Activated naive CD8-positive, alpha-beta T cell treated with anti-CD3 and anti-CD28 coated beads, Interleukin-2, amount 10 ng/mL, durations not matched to agents 7 days and 5 days (primary cell): ENCODE measurements around the gene RCOR2. TPM values are rescaled to one million over a fixed set of nuclear protein-coding genes. Genes with fewer than 3 reads are reported as not detected.
"Not testable (repeated sequence)": the region's sequence is repeated elsewhere in the genome, so short reads cannot be mapped to it uniquely, and the experiment has no call there.

Experiments
- ATAC-seq: fragments of 150-1000 bp; cut with Tn5 transposase; one replicate; pipeline ENCODE4 v1.10.0; 2021; ENCODE audit warnings: low read depth, moderate library complexity
- POLR2A ChIA-PET: fragments of 350-600 bp; sonication (Branson Sonifier 250); formaldehyde crosslinking; loops from one replicate; lab custom pipeline; 2021; ENCODE audit warnings: antibody characterized with exemption; lab: Charles Lee
- DNase-seq: peaks from one replicate; pipeline ENCODE4 v3.0.0; 2021
- H3K27ac Mint-ChIP-seq: one replicate; pipeline ENCODE4 v1.8.0; 2022; ENCODE audit warnings: mild to moderate bottlenecking, mixed read lengths
- H3K27me3 Mint-ChIP-seq: one replicate; pipeline ENCODE4 v1.8.0; 2022; ENCODE audit warnings: mild to moderate bottlenecking, moderate library complexity, mixed read lengths
- H3K36me3 Mint-ChIP-seq: one replicate; pipeline ENCODE4 v1.8.0; 2021; ENCODE audit warnings: mild to moderate bottlenecking, mixed read lengths
- H3K4me1 Mint-ChIP-seq: one replicate; pipeline ENCODE4 v1.8.0; 2021; ENCODE audit warnings: mixed read lengths
- H3K4me3 Mint-ChIP-seq: one replicate; pipeline ENCODE4 v1.8.0; 2022; ENCODE audit warnings: mild to moderate bottlenecking, moderate library complexity, mixed read lengths
- H3K9me3 Mint-ChIP-seq: one replicate; pipeline ENCODE4 v1.8.0; 2021; ENCODE audit warnings: mixed read lengths
- total RNA-seq, 2 experiments: library from RNA; stranded (reverse); gene quantifications; one replicate each; pipeline ENCODE4 v1.2.3, GENCODE V29; 2021

Gene RCOR2
- total RNA-seq: under 1 TPM; 0.58 to 0.74 TPM

DNA sequence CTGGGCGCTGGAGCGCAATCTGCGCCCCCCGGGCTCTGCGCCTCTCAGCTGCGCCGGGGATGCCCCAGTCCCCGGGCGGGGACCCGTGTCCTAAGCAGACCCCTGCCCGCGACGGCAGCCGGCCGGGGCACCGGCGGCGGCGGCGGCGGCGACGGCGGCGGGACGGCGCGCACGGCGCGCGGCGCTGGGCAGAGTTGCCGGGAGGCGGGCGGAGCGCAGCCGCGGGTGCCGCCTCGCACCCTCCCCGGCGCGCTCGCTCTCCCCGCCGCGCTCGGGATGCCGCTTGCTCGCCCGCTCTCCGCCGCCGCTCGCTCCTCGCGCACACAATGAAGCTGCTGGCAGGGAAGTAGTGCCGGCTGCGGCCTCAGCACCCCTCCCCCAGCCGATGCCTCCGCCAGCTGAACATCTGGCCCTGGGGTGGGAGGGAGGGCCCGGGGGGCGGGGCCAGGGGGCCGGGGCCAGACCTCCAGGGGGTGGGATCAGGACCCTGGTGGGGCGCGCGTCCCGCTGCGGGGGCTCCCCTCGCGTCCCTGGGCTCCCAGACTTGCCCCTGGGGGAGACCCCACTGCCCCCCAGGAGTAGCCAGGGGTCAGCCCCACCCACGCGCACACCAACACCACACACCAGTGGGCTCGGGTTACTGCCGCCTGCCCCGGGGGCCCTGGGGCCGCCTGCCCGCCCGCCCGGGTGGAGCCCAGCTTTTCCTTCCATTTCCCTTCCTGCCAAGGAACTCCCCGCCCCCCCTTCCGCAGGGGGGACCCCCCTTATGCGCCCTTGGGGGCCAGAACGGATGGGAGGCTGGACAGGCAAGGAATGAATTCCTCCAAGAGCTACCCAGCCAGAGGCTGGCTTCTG is at the start of gene RCOR2:
RCOR2 (minus strand) TSS at position 328 of the 855 bp plus-strand sequence. CDS start 708 bp downstream, outside the sequence.
- no peaks in the 10 kb centered on the region for H3K36me3 Mint-ChIP-seq
- POLR2A ChIA-PET: interaction anchor here (0.5 to 1.7 kb wide), 4 partner anchors 25 to 1046 kb away, joined by 3 to 4 read pairs (median 3); no protein-coding TSS in a partner anchor
- H3K27ac Mint-ChIP-seq: peak within 1 kb of the TSS; percentile 61
- peak; percentile 73 for ATAC-seq
- H3K9me3 Mint-ChIP-seq: no peaks in the 10 kb centered on the region
- H3K4me3 Mint-ChIP-seq: peak within 1 kb of the TSS; percentile 85
- H3K27me3 Mint-ChIP-seq: peaks cover 9% of the 10 kb centered on the region
- peak; percentile 76 for DNase-seq
- peaks cover 8% of the 10 kb centered on the region for H3K4me1 Mint-ChIP-seq

DNA sequence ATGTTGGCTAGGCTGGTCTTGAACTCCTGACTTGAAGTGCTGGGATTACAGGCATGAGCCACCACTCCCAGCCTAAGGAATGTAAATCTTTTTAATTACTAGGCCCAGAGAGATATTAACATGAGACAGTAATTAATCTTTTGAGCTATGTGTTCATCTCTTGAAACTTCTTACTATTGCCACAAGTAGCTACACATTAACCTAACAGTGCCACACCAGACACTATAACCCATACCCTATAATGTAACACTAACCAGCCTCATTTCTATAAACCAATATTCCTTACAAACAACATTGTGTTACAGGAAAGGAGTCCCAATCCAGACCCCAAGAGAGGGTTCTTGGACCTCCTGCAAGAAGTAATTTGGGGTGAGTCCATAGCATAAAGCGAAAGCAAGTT is 49.5 kb upstream of the RCOR2 start:
- DNase-seq: no peak
- H3K27me3 Mint-ChIP-seq: peaks cover 2% of the 10 kb centered on the region

DNA sequence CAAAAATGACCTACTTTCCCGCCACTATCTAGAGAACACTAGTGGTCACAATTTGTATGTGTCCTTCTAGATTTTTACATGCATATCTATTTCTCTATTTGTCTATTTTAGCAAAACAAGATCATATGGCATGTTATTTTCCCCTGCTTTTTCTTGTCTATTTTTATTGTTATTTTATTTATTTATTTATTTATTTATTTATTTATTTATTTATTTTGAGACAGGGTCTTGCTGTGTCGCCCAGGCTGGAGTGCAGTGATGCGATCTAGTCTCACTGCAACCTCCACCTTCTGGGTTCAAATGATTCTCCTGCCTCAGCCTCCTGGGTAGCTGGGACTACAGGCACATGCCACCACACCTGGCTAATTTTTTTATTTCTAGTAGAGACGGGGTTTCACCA is 46.9 kb upstream of the RCOR2 start:
- H3K9me3 Mint-ChIP-seq, H3K27me3 Mint-ChIP-seq, H3K4me3 Mint-ChIP-seq, ATAC-seq, H3K36me3 Mint-ChIP-seq, DNase-seq, H3K27ac Mint-ChIP-seq, POLR2A ChIA-PET: not testable (repeated sequence)
- peaks cover 15% of the 10 kb centered on the region for H3K4me1 Mint-ChIP-seq

More for the DNA sequence above, 49.5 kb upstream of the RCOR2 start:
- Mint-ChIP-seq H3K27ac (no peak overlapping the region), H3K4me3 (no peak overlapping the region), H3K9me3 (no peaks in the 10 kb centered on the region), H3K36me3 (no peaks in the 10 kb centered on the region), H3K4me1 (peaks cover 6% of the 10 kb centered on the region)
- POLR2A ChIA-PET: no interaction called here
- no peak for ATAC-seq

DNA sequence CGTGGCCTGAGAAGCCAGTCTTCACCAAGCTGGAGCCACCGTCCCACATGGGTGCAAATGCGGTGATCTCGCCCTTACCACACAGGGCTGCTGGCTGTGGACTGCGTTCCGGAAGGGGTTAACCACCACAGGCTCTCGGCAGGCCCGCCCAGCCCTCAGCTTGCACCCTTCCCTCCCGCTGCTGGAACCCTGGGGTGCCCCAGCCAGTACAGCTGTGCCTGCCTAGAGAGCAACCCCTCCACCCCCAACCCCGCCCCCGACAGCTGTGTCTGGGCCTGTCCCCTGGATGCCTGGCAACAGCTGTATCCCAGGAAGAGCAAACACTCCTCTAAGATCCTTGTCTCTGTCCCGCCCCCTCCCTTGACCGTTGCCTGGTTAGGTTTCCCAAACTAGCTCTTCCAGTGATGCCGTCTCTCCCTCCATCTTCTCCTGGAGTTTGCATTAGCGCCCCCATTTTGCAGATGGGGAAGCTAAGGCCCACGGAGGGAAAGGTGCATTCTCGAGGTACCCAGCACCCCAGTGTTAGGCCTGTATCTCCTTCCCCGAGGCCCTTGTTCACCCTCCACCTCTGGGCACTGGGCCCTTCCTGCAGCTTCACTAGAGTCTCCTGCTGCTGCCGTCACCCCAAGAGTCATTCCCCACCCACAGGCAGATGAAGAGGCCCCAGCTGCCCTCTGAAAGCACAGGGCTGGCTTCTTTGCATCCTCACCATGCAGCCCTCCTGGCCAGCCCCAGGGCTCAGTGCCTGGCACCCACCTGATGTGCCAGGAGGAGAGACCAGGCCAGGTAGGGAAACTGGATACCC is 44.8 kb upstream of the RCOR2 start:
- no peaks in the 10 kb centered on the region for H3K36me3 Mint-ChIP-seq
- no peaks in the 10 kb centered on the region for H3K9me3 Mint-ChIP-seq
- DNase-seq: peak; percentile 56
- peak; percentile 65 for ATAC-seq
- POLR2A ChIA-PET: interaction anchor here (0.6 to 2.3 kb wide), 7 partner anchors 10 to 153 kb away, joined by 3 to 14 read pairs (median 4); partner anchors contain the start of genes COX8A and OTUB1
- H3K4me3 Mint-ChIP-seq: peak overlapping the region; percentile 40
- no peak overlapping the region for H3K27ac Mint-ChIP-seq
- no peaks in the 10 kb centered on the region for H3K27me3 Mint-ChIP-seq
- peaks cover 18% of the 10 kb centered on the region for H3K4me1 Mint-ChIP-seq

DNA sequence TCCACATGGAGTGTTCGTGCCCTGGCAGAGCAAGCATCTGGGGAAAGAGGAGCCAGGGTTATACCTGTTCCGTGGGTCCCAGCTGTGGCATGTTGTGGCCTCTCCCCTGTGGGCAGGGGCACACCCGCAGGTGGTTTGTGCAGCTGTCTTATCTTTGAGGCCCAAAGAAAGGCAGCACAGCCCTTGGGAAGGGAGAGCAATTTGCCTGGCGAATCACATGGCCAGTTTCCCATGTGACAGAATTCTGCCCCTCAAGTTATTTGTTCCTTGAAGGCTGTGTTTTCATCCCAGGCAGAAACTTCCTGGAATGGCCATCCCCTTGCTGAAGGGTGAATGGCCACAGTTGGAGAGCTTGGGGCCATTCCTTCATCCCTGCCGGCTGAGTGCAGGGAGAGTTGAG is 41.0 kb upstream of the RCOR2 start:
- POLR2A ChIA-PET: interaction anchor here (0.6 kb wide), 1 partner anchor 15 kb away, joined by 3 read pairs; no protein-coding TSS in a partner anchor

DNA sequence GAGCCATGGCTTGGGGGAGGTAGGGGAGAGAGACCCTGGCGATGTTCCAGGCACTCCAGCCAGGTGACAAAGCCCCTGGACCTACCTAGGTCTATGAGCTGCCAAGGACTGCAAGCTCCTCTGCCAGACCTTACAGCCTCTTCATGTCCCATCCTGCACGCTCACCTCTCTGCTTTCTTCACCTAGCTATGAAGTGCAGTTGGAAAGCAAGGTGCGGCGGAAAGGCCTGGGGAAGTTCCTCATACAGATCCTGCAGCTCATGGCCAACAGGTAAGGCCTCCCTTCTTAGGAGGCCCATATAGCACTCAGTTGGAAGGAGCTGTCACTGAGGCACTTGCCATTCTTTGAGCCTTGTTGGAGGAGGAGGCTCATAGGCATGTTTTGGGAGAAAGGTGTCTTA is 35.6 kb upstream of the RCOR2 start:
- Mint-ChIP-seq H3K36me3 (peaks cover 36% of the 10 kb centered on the region), H3K4me3 (peak overlapping the region; percentile 54)
- no peak for ATAC-seq

More for the DNA sequence above, 41.0 kb upstream of the RCOR2 start:
- H3K4me1 Mint-ChIP-seq: peaks cover 16% of the 10 kb centered on the region
- no peaks in the 10 kb centered on the region for H3K27me3 Mint-ChIP-seq
- no peaks in the 10 kb centered on the region for H3K9me3 Mint-ChIP-seq
- H3K4me3 Mint-ChIP-seq: no peak overlapping the region
- no peak overlapping the region for H3K27ac Mint-ChIP-seq
- peaks cover 27% of the 10 kb centered on the region for H3K36me3 Mint-ChIP-seq
- DNase-seq (no peak), ATAC-seq (no peak)

DNA sequence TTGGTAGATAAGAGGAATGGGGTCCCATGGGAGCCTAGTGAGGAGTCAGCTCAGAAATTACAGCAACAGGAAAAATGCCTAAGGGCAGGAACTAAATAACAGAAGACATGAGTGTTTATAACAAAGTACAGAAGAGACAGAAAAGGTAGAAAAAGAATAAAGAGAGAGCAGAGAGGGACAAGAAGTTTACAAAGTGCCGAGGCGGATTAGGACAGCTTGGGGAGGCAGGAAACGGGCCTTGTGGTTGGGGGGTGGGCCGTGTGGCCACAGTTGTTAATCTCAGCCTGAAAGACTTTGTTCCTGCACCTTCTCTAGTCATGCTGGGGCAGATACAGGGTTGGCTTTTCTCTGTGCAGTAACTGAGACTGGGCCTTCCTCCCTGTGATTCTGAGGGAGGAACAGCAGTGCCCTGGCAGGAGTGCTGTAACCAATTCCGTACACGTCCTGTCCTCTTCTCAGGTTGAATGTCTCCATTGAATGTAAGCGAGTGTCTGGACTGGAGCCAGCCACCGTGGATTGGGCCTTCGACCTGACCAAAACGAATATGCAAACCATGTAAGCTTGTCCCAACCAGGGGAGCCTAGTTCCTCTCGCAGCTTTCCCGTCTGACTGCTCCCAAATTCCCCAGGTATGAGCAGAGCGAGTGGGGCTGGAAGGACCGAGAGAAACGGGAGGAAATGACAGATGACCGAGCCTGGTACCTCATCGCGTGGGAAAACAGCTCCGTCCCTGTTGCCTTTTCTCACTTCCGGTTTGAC is 35.0 kb upstream of the RCOR2 start:
- peak; percentile 96 for ATAC-seq
- Mint-ChIP-seq H3K27me3 (no peaks in the 10 kb centered on the region), H3K36me3 (peaks cover 36% of the 10 kb centered on the region), H3K4me1 (peaks cover 20% of the 10 kb centered on the region), H3K27ac (peak overlapping the region; percentile 83), H3K9me3 (no peaks in the 10 kb centered on the region), H3K4me3 (peak overlapping the region; percentile 54)
- peak; percentile 74 for DNase-seq
- POLR2A ChIA-PET: interaction anchor here (0.6 to 1.9 kb wide), 11 partner anchors 11 to 126 kb away, joined by 3 to 14 read pairs (median 3); partner anchors contain the start of gene COX8A

More for the DNA sequence above, 35.6 kb upstream of the RCOR2 start:
- H3K4me1 Mint-ChIP-seq: peaks cover 20% of the 10 kb centered on the region
- no peaks in the 10 kb centered on the region for H3K27me3 Mint-ChIP-seq
- H3K27ac Mint-ChIP-seq: peak overlapping the region; percentile 83
- no peaks in the 10 kb centered on the region for H3K9me3 Mint-ChIP-seq
- DNase-seq: no peak
- POLR2A ChIA-PET: interaction anchor here (0.6 to 1.9 kb wide), 9 partner anchors 10 to 126 kb away, joined by 3 to 14 read pairs (median 3); partner anchors contain the start of gene COX8A

DNA sequence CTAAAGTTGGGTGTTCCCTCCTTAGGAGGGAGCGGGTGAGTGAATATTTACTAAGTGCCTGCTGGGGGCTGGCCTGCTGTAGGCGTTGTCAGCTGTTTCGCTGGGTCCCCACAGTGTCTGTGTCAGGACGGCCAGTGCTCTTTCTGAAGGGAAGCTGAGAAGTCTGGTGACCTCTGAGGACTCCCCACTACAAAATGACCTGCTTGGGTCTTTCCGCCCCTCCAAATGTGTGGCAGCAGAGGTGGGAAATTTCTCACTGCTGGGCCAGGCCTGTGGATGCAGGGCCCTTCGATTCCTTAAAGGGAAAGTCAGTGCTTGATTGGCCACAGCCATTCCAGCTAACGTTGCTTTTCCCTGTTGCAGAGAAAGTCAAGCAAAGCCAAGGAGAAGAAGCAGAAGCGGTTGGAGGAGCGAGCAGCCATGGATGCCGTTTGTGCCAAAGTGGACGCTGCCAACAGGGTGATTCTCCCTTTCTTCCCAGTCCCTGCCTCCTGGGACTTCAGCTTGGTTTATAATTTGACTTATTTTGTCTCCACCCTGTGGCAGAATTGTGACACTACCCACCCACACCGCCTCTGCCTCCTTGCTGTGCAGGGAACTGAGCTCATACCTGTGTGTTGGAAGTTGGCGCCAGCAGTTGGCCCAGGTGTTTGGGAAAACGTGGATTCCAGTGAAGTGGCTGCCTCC is 28.7 kb upstream of the RCOR2 start:
- ATAC-seq: peak; percentile 78
- no peak overlapping the region for H3K4me3 Mint-ChIP-seq
- DNase-seq: no peak
- no peaks in the 10 kb centered on the region for H3K9me3 Mint-ChIP-seq
- H3K4me1 Mint-ChIP-seq: peaks cover 10% of the 10 kb centered on the region
- POLR2A ChIA-PET: interaction anchor here (0.6 to 3.3 kb wide), 7 partner anchors 28 to 1276 kb away, joined by 3 to 22 read pairs (median 3); partner anchors contain the start of genes MARK2, OTUB1, RCOR2 and STIP1
- no peaks in the 10 kb centered on the region for H3K27me3 Mint-ChIP-seq
- H3K36me3 Mint-ChIP-seq: peaks cover 4% of the 10 kb centered on the region
- H3K27ac Mint-ChIP-seq: no peak overlapping the region

DNA sequence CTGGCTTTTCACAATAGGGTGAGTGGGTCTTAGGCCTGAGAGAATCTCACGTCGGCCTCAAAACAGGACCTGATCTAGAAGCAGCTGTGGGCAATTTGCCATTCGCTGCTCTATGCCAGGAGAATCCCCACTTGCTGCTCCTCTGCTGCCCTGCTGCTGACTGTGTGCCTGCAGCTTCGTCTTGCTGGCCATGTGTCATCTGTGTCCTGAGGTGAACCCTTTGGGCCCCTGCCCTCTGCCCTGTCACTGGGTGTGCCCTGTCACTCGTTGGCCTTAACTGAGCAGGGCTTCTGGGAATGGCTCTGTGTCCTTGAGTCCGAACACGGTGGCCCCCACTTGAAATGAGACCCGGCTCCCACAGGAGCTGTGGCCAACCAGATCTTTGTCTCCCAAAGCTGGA is 28.0 kb upstream of the RCOR2 start:
- peaks cover 4% of the 10 kb centered on the region for H3K36me3 Mint-ChIP-seq
- no peak overlapping the region for H3K4me3 Mint-ChIP-seq
- no peaks in the 10 kb centered on the region for H3K9me3 Mint-ChIP-seq
- POLR2A ChIA-PET: interaction anchor here (0.5 to 3.3 kb wide), 6 partner anchors 27 to 1051 kb away, joined by 3 to 22 read pairs (median 4); partner anchors contain the start of genes MARK2, RCOR2 and STIP1
- peaks cover 14% of the 10 kb centered on the region for H3K4me1 Mint-ChIP-seq
- no peak overlapping the region for H3K27ac Mint-ChIP-seq
- no peak for DNase-seq
- H3K27me3 Mint-ChIP-seq: no peaks in the 10 kb centered on the region
- ATAC-seq: no peak

DNA sequence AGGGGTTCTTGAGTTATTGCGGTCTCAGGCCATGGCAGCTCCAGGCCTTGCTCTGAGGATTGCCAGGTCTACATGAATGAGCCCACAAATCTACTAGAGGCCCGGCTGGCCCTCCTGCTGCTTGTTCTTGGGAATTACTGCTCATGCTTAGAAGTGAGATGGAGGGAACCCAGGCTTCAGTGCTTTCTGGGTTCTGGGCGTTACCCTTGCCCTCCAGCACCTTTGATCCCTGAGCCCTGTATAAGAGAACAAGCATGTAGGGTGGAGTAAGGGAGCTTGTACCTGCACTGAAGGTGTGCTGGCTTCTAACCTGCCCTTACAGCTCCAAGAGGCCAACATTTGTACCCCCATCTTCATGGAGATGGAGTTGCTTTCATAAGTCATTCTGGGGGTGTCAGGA is 25.8 kb upstream of the RCOR2 start:
- H3K9me3 Mint-ChIP-seq: no peaks in the 10 kb centered on the region
- POLR2A ChIA-PET: interaction anchor here (0.6 kb wide), 1 partner anchor 16 kb away, joined by 3 read pairs; no protein-coding TSS in a partner anchor
- peaks cover 19% of the 10 kb centered on the region for H3K4me1 Mint-ChIP-seq
- ATAC-seq (no peak), DNase-seq (no peak)
- H3K36me3 Mint-ChIP-seq: peaks cover 6% of the 10 kb centered on the region
- H3K27me3 Mint-ChIP-seq: no peaks in the 10 kb centered on the region
- H3K4me3 Mint-ChIP-seq: no peak overlapping the region
- no peak overlapping the region for H3K27ac Mint-ChIP-seq

DNA sequence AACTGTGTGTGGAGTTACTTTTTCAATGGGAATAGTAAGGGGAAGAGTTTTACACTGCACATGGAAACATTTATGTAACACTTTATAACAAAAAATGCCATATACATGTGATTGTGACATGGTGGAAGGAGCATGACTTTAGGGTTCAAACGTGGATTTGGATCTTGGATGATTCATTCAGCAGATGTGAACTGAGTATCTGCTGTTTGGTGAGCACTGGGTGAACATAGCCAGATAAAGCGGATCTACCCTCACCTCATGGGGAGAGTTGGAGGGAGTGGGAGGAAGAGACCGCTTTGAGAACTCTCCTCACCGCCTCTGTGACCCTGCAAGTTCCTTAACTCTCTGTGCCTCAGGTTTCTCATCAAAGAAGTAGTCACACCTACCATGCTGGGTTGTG is 24.9 kb upstream of the RCOR2 start:
- Mint-ChIP-seq H3K9me3 (no peaks in the 10 kb centered on the region), H3K4me3 (no peak overlapping the region), H3K27me3 (no peaks in the 10 kb centered on the region), H3K4me1 (peaks cover 23% of the 10 kb centered on the region), H3K36me3 (peaks cover 6% of the 10 kb centered on the region), H3K27ac (no peak overlapping the region)
- ATAC-seq: no peak
- no peak for DNase-seq
- POLR2A ChIA-PET: no interaction called here

DNA sequence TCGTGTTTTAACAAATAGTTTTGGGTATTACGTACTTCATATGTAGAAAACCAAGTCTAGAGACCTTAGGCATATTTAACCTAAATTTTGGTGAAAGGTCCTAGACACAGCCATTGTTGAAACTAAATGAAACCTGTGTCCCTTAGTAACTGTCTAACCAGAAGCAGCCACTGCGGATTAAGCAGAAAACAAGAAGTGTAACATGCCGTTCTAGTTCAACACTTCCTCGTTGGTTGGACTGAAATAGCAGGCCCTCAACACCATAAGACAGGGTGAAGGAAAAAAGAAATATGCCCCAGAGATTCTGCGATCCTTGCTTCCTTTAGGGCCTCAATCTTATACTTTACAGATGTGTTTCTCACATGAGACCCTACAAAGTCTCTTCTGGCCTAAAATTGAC is 23.8 kb upstream of the RCOR2 start:
- H3K27me3 Mint-ChIP-seq: no peaks in the 10 kb centered on the region
- POLR2A ChIA-PET: no interaction called here
- peaks cover 23% of the 10 kb centered on the region for H3K4me1 Mint-ChIP-seq
- no peaks in the 10 kb centered on the region for H3K9me3 Mint-ChIP-seq
- H3K4me3 Mint-ChIP-seq: peak overlapping the region; percentile 90
- ATAC-seq (no peak), DNase-seq (no peak)
- H3K27ac Mint-ChIP-seq: no peak overlapping the region
- peaks cover 6% of the 10 kb centered on the region for H3K36me3 Mint-ChIP-seq
